HG03575 (cell line): Measurements from ENCODE around the gene THSD7B.

Experiments used
- ATAC-seq: cut with Tn5 transposase; IDR thresholded peaks from one replicate; pipeline ENCODE4 v1.9.1; 2021; ENCODE audit not compliant: unreplicated experiment, insufficient number of reproducible peaks, low FRiP score; ENCODE audit errors: extremely low read depth

Gene THSD7B

GRCh38 chr2:137178951-137179377 is 413.6 kb downstream of the THSD7B start:
- no peak for ATAC-seq

GRCh38 chr2:137179542-137179941 is 414.2 kb downstream of the THSD7B start:
- ATAC-seq, result no peak

GRCh38 chr2:137180012-137180411 is 414.7 kb downstream of the THSD7B start:
- no peak for ATAC-seq

DNA sequence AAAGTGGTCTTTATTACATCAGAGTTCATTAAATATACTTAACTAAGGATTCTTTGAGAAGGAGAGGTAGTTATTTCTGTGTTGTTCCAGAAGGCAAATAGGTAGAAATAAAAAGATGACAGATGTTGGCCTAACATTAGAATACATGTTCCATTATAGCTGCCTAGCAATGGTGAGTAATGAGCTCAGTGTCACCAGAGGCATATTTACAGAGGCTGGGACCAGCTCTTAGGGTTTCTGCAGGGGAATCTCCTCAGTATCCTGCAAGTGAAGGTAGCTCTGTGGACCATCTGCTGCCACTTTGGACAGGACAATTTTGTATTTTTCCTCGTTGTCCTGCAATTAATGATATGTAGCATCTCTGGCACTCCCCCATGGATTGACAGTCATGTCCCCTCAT is 416.0 kb downstream of the THSD7B start:
- ATAC-seq, result no peak

DNA sequence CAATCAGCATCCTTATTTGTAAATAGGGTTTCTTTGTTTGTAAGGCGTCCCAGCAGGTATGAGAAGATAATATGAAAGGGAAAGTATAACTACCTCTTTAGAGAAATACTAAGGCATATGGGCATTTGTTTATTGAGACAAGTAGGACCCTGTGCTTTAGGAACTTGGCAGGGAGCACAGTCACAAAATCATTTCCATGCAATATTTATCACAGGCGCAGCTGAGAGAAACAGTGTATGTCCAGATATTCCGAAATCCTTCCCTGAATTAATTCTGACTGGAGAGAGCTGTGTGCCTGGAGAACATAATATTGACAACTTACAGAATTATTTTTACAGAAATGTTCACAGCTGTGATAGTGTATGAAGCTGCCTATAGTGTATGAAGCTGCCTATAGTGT is 416.7 kb downstream of the THSD7B start:
- no peak for ATAC-seq

GRCh38 chr2:137183206-137183898 is 418.0 kb downstream of the THSD7B start:
- ATAC-seq, result no peak

- no peak for ATAC-seq
These were observed 420.2 kb downstream of the THSD7B start for GRCh38 chr2:137185378-137186078.

- no peak for ATAC-seq
These were observed 421.9 kb downstream of the THSD7B start for GRCh38 chr2:137187216-137187615.

DNA sequence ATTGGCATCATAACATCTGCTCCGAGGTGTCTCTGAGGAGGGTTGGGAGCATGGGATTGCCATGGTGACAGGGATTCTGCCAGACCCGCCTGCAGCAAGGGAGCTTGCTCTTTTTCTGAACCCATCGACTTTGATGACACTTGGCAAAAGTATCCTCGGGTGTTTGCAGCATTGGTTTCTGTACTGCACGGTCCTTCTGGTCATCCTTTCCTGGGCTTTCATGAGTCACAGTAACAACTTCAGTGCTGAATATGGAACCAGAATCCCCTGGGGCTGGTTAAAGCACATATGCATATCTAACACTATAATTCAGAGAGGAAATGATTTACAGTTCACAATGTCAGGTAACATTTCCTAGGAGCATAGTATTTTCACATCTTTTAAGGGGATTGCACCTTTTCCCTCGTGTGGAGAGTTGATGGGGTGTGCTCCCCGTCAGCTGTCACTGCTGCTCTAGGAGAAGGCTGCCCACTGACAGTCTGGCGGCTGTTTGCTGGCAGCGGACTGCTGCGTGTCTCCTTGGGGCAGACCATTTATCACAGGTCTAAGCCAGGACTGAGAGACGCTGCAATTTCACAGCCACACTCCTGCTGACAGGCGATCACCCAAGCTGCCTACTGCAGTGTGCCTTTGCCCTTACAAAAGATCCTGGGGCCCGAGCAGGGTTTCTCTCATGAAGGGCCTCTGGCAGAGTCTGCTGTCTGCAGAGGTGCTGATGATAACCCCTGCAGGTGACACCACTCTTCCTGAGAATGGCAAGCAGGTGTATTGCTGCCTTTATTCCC is 425.3 kb downstream of the THSD7B start:
- ATAC-seq, result no peak

GRCh38 chr2:137192366-137193310 is 427.3 kb downstream of the THSD7B start:
- no peak for ATAC-seq

DNA sequence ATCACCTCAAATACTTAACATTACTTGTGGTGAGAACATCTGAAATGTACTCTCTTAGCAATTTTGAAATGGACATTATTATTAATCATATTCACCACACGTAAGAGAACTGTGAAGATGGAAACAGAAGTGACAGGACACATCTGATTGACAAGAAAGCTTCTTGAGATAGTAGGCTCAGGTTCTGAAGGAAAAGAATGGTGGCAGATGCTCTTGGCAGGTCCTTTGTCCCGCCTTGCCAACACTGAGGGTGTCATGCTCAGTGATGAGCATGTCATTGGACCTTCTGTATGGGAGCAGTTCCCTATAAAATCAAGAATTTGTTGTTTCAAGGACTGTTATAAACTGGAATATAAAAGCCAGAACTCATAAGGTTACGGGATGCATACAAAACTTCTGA is 428.1 kb downstream of the THSD7B start:
- ATAC-seq, result no peak

DNA sequence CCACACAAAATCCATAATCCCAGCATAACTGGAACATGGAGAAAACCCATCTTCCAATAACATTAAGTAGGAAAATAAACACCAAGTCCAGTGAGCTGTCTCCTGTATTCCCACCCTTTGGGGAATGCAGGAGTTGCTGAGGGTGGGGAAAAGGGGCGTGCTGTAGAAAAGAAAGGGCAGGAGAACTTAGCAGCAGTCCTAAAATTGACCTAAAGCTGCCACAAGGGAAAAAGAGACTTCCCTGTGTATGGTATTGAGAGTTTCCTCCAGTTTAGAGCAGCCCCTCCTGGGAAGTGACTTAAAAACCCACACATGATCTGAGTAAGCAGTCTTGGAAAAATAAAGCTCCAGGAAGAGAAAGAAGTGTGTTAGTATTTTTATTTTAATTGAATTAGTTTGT is 428.8 kb downstream of the THSD7B start:
- ATAC-seq, result no peak

- no peak for ATAC-seq
These were observed 434.4 kb downstream of the THSD7B start for GRCh38 chr2:137199751-137200150.

GRCh38 chr2:137202318-137202717 is 437.0 kb downstream of the THSD7B start:
- ATAC-seq, result no peak

DNA sequence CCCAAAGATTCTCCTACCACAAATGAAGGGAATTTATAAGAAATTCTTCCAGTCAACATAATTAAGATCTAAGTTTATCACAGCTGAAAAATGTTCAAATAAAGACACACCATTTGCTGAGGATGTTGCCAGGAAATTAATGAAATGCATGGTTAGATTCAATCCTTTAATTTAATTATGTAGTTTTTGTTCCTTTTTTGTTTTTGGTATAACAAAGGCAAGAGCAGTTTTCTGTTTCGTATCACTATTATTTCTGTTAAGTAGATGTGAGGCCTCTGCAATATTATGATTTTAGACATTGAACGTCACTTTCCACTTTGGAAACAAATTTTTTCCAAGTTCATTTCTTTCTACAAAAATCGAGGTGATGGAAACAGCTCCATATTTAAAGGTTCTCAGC is 440.0 kb downstream of the THSD7B start:
- no peak for ATAC-seq

DNA sequence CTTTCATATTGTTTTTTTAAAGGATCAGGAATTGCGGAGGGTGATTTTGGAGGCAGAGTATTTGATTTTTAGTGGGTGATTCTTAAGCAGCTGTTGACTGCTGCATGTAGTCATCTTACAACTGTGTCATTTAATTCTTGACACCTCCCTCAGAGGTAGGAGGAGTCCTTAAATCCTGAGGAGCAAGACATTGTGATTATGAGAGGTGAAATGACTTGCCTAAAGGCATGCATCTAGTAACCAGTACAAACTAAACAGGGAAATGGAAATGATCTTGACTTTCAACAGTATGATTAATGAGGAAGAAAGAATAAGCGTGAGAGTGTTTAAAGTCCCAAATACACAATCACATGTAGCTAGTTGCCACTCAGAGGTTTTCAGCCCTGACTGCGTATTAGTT is 440.7 kb downstream of the THSD7B start:
- no peak for ATAC-seq

GRCh38 chr2:137207030-137207429 is 441.7 kb downstream of the THSD7B start:
- no peak for ATAC-seq

GRCh38 chr2:137208431-137208891 is 443.1 kb downstream of the THSD7B start:
- ATAC-seq, result no peak

DNA sequence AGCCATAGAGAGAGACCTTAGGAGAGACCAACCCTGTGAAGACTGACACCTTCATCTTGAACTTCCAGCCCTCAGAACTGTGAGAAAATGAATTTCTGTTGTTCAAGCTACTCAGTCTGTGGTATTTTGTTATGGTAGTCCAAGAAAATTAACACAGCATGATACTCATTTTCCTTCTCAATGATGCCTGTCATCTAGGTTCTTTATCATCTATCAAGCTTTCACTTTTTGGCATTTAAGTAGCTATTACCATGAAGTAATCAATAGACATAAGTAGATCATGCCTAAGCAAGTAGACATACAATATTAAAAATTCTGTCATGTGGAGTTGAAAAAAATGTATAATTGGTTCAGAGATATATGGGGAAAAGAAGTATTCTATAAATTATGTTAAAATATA is 444.7 kb downstream of the THSD7B start:
- ATAC-seq, result no peak
